HEK293T (cell line): ENCODE measurements around the gene NID2.

Experiments used
- ARNT ChIP-seq: fragments of 450-650 bp; IDR thresholded peaks from 2 replicates; pipeline ENCODE4 v1.6.1; 2017; ENCODE audit warnings: mild to moderate bottlenecking
- BHLHE40 ChIP-seq: fragments of 450-650 bp; IDR thresholded peaks from 2 replicates; pipeline ENCODE4 v1.6.1; 2016; ENCODE audit warnings: mild to moderate bottlenecking, moderate library complexity, borderline replicate concordance
- CTBP1 ChIP-seq: fragments of 450-650 bp; IDR thresholded peaks from 2 replicates; pipeline ENCODE4 v1.6.1; 2016; ENCODE audit warnings: borderline replicate concordance
- ELF4 ChIP-seq: fragments of 450-650 bp; IDR thresholded peaks from 2 replicates; pipeline ENCODE4 v1.6.1; 2017; ENCODE audit warnings: antibody characterized with exemption
- FOXM1 ChIP-seq: fragments of 450-650 bp; IDR thresholded peaks from 2 replicates; pipeline ENCODE4 v1.6.1; 2017; ENCODE audit warnings: mild to moderate bottlenecking, borderline replicate concordance
- NFRKB ChIP-seq: fragments of 450-650 bp; IDR thresholded peaks from 2 replicates; pipeline ENCODE4 v1.6.1; 2016; ENCODE audit warnings: mild to moderate bottlenecking, moderate library complexity
- SP1 ChIP-seq: fragments of 450-650 bp; IDR thresholded peaks from 2 replicates; pipeline ENCODE4 v1.6.1; 2017
- TARDBP ChIP-seq: fragments of 450-650 bp; IDR thresholded peaks from 2 replicates; pipeline ENCODE4 v1.6.1; 2016
- ZNF384 ChIP-seq: fragments of 450-650 bp; IDR thresholded peaks from 2 replicates; pipeline ENCODE4 v1.6.1; 2016
- TF ChIP-seq, protein P1 (sequence below): fragments of 450-650 bp; IDR thresholded peaks from 2 replicates; pipeline ENCODE4 v1.6.1; 2016

DNA sequence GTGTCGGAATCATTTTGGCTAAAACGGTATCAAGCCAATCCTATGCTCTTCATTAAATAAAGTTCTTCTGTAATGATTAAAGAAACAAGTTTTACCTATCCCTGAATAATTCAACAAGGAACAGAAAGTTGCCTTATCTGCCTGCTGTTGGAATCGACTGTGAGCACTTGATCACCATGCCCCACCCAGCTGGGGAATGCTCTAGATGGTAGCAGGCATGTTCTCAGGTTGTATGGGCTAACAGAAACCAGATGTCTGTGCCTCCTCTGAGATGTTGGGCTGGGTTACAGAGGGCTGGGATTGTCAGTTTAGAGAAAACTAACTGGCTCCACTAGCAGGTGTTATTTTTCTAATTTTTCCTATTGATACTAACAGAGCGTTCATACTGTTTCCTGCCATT, 50.6 kb downstream of the NID2 start:
- TF ChIP-seq ELF4 (no peak), ZNF384 (no peak), CTBP1 (no peak), BHLHE40 (no peak), NFRKB (no peak), ARNT (no peak), FOXM1 (no peak), TARDBP (no peak), SP1 (no peak)
- TF ChIP-seq, protein P1, sequence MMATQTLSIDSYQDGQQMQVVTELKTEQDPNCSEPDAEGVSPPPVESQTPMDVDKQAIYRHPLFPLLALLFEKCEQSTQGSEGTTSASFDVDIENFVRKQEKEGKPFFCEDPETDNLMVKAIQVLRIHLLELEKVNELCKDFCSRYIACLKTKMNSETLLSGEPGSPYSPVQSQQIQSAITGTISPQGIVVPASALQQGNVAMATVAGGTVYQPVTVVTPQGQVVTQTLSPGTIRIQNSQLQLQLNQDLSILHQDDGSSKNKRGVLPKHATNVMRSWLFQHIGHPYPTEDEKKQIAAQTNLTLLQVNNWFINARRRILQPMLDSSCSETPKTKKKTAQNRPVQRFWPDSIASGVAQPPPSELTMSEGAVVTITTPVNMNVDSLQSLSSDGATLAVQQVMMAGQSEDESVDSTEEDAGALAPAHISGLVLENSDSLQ = no peak
